Astrocyte (in vitro differentiated cells and primary cell): ENCODE results near the gene CALY. TPM values are rescaled to one million over a fixed set of nuclear protein-coding genes. Genes with fewer than 3 reads are reported as not detected.

Experiments
- DNase-seq: peaks from one replicate; pipeline ENCODE4 v3.0.0-alpha.2; 2010; ENCODE audit warnings: low read depth
- FAIRE-seq: peaks from 2 replicates; lab custom pipeline; 2011; peaks lifted over from hg19 to GRCh38; lab: Jason Lieb, UNC
- H2AFZ ChIP-seq: 2 replicates; pipeline ENCODE4 v1.6.0; 2012; ENCODE audit warnings: low read depth, low read length, inconsistent platforms
- H3K27ac ChIP-seq: 2 replicates; pipeline ENCODE4 v1.5.1; 2011; ENCODE audit warnings: low read depth, low read length, inconsistent platforms
- H3K27me3 ChIP-seq: 2 replicates; pipeline ENCODE4 v1.6.0; 2011; ENCODE audit warnings: low read length, inconsistent platforms; ENCODE audit not compliant: insufficient read depth
- H3K36me3 ChIP-seq: 2 replicates; pipeline ENCODE4 v1.5.1; 2011; ENCODE audit warnings: low read length, inconsistent platforms; ENCODE audit not compliant: insufficient read depth
- H3K4me1 ChIP-seq: 2 replicates; pipeline ENCODE4 v1.5.1; 2011; ENCODE audit warnings: low read length, inconsistent platforms; ENCODE audit not compliant: insufficient read depth
- H3K4me2 ChIP-seq: 2 replicates; pipeline ENCODE4 v1.6.0; 2012; ENCODE audit warnings: low read length, inconsistent platforms
- H3K4me3 ChIP-seq: 2 replicates; pipeline ENCODE4 v1.5.1; 2011; ENCODE audit warnings: low read depth, mild to moderate bottlenecking, low read length, inconsistent platforms; ENCODE audit not compliant: insufficient read depth
- H3K79me2 ChIP-seq: 2 replicates; pipeline ENCODE4 v1.6.0; 2012; ENCODE audit warnings: mild to moderate bottlenecking, low read length, inconsistent platforms; ENCODE audit not compliant: insufficient read depth
- H3K9ac ChIP-seq: 2 replicates; pipeline ENCODE4 v1.6.0; 2012; ENCODE audit warnings: mild to moderate bottlenecking, low read length, inconsistent platforms
- H3K9me3 ChIP-seq: 2 replicates; pipeline ENCODE4 v1.5.1; 2012; ENCODE audit warnings: low read depth, mild to moderate bottlenecking, low read length, inconsistent platforms; ENCODE audit not compliant: insufficient read depth
- H4K20me1 ChIP-seq: 2 replicates; pipeline ENCODE4 v1.6.0; 2012; ENCODE audit warnings: low read length, inconsistent platforms; ENCODE audit not compliant: insufficient read depth
- H3K27ac Mint-ChIP-seq: one replicate; pipeline ENCODE4 v1.8.0; 2021; ENCODE audit warnings: mild to moderate bottlenecking, mixed read lengths; ENCODE audit not compliant: unreplicated experiment
- H3K27me3 Mint-ChIP-seq: one replicate; pipeline ENCODE4 v1.8.0; 2021; ENCODE audit warnings: low read depth, mixed read lengths; ENCODE audit not compliant: unreplicated experiment
- H3K36me3 Mint-ChIP-seq: one replicate; pipeline ENCODE4 v1.8.0; 2021; ENCODE audit warnings: low read depth, mixed read lengths; ENCODE audit not compliant: unreplicated experiment
- H3K4me1 Mint-ChIP-seq: one replicate; pipeline ENCODE4 v1.8.0; 2021; ENCODE audit warnings: low read depth, mixed read lengths; ENCODE audit not compliant: unreplicated experiment
- H3K4me3 Mint-ChIP-seq: one replicate; pipeline ENCODE4 v1.8.0; 2021; ENCODE audit warnings: mild to moderate bottlenecking, moderate library complexity, mixed read lengths; ENCODE audit not compliant: unreplicated experiment
- H3K9me3 Mint-ChIP-seq: one replicate; pipeline ENCODE4 v1.8.0; 2021; ENCODE audit warnings: mild to moderate bottlenecking, mixed read lengths; ENCODE audit not compliant: unreplicated experiment
- EZH2 ChIP-seq: IDR thresholded peaks from 2 replicates; pipeline ENCODE4 v1.6.1; 2012; ENCODE audit warnings: mild to moderate bottlenecking, low read length, inconsistent platforms; ENCODE audit not compliant: insufficient read depth
- total RNA-seq: library from RNA; stranded (reverse); gene quantifications from 2 replicates; pipeline ENCODE4 v1.2.1, GENCODE V29; 2021
- TF ChIP-seq, protein P1 (sequence below): IDR thresholded peaks from 2 replicates; pipeline ENCODE4 v1.5.1; 2011; ENCODE audit warnings: low read depth, mild to moderate bottlenecking, inconsistent platforms, low read length, moderate library complexity; ENCODE audit not compliant: insufficient read depth

CALY gene
- total RNA-seq, 1 donor from 2014 or later = 1.1 TPM

DNA sequence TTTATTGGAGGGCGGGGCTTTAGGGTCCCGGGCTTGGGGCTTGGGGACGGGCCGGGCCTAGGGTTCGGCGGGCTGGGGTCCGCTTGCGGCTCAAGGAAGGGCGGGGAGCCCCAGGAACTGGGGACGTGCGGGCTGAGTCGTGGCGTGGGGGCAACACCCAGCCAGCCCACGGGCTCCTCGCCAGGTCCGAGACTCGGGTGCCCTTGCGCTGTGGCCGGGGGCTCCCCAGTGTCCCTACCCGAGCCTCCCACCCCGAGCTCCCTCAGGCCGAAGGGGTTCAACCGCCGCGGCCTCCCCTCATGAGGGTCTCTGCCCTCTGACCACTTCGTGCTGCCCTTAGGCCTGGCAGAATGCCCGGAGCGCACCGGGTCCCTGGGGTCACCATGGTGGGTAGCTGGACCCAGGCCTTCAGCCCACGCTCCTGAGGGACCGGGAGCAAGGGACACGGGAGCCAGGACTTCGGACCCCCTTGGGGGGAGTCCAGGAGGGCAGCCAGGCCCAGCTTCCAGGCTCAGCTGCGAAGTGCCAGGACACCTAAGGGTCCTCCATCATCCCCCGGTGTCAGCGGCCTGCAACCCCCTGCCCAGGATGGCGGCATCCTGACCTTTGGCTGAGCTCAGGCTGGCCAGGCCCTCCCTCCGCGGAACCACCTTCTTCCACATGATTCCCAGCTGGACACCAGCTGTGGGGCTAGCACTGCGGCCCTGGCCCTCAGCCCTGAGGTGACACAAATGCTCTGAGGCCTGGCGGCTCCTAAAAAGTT is 21.6 kb upstream of the CALY start:
- DNase-seq (no peak), FAIRE-seq (no peak)

DNA sequence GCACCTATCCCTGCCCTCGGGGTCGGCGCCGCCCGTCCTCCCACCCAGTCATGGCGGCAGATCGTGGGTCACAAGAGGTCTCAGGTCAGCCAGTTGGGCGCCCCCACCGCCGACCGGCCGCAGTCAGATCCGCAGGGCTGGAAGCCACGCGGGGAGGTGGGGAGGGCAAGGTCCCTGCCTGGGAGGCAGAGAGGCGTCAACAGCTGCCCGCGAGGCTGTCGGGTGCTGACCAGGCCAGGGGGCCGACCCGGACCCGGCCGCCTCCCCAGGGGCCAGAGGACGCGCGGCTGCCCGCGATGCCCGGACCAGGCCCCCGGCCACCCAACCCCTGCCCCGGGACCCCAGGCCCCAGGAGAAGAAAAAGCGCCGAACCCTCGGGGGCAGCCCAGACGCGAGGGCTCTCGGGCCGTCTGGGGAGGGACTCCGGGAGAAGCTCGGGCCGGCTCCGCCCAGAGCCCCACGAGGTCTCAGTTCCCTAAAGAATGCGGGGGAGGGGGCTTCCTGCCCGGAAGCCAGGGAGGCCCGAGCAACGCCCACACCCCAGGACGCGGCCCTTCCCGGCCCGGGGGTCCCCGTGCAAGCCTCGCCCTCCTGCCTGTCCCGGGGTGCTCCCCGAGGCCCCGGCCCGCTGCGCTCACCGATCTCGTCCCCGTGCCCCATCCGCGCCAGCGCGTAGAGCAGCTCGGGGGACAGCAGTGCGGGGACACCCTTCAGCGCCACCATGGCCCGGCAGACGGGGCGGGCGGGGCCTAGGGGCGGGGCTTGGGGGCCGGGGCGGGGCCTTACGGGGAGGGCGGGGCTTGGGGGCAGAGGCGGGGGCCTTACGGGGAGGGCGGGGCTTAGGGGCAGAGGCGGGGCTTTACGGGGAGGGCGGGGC is 20.8 kb upstream of the CALY start, which contains the start of gene FUOM:
Gene FUOM, minus strand, starts transcription at position 735 of the 877 bp plus-strand sequence. Its CDS starts 12 bp downstream, at position 723.
- Histone ChIP-seq H3K36me3 (no peaks in the 10 kb centered on the region), H3K27me3 (no peaks in the 10 kb centered on the region), H2AFZ (peak within 1 kb of the TSS; percentile 87), H3K79me2 (peaks cover 5% of the 10 kb centered on the region), H4K20me1 (peaks cover 11% of the 10 kb centered on the region), H3K27ac (no peak within 1 kb of the TSS), H3K9ac (peak within 1 kb of the TSS; percentile 73), H3K4me3 (peak within 1 kb of the TSS; percentile 57), H3K4me1 (peaks cover 9% of the 10 kb centered on the region), H3K4me2 (peak within 1 kb of the TSS; percentile 85), H3K9me3 (no peaks in the 10 kb centered on the region)
- Mint-ChIP-seq H3K27me3 (no peaks in the 10 kb centered on the region), H3K9me3 (no peaks in the 10 kb centered on the region), H3K36me3 (peaks cover 5% of the 10 kb centered on the region), H3K4me1 (no peaks in the 10 kb centered on the region), H3K4me3 (peak within 1 kb of the TSS; percentile 78), H3K27ac (no peak within 1 kb of the TSS)
- TF ChIP-seq, protein P1, sequence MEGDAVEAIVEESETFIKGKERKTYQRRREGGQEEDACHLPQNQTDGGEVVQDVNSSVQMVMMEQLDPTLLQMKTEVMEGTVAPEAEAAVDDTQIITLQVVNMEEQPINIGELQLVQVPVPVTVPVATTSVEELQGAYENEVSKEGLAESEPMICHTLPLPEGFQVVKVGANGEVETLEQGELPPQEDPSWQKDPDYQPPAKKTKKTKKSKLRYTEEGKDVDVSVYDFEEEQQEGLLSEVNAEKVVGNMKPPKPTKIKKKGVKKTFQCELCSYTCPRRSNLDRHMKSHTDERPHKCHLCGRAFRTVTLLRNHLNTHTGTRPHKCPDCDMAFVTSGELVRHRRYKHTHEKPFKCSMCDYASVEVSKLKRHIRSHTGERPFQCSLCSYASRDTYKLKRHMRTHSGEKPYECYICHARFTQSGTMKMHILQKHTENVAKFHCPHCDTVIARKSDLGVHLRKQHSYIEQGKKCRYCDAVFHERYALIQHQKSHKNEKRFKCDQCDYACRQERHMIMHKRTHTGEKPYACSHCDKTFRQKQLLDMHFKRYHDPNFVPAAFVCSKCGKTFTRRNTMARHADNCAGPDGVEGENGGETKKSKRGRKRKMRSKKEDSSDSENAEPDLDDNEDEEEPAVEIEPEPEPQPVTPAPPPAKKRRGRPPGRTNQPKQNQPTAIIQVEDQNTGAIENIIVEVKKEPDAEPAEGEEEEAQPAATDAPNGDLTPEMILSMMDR = no peak
- no peak for TF ChIP-seq EZH2
- FAIRE-seq (no peak), DNase-seq (peak; percentile 23)

More for the DNA sequence above, 21.6 kb upstream of the CALY start:
- H2AFZ ChIP-seq = no peak overlapping the region
- H3K9me3 ChIP-seq = no peaks in the 10 kb centered on the region
- no peak overlapping the region for H3K9ac ChIP-seq
- H3K4me2 ChIP-seq = no peak overlapping the region
- H3K36me3 Mint-ChIP-seq = peaks cover 7% of the 10 kb centered on the region
- peaks cover 11% of the 10 kb centered on the region for H4K20me1 ChIP-seq
- no peak overlapping the region for H3K27ac Mint-ChIP-seq
- no peaks in the 10 kb centered on the region for H3K27me3 ChIP-seq
- H3K79me2 ChIP-seq = peaks cover 5% of the 10 kb centered on the region
- H3K36me3 ChIP-seq = peaks cover 2% of the 10 kb centered on the region
- no peaks in the 10 kb centered on the region for H3K9me3 Mint-ChIP-seq
- TF ChIP-seq EZH2 = no peak
- TF ChIP-seq, protein P1 = no peak
- H3K4me1 ChIP-seq = peaks cover 9% of the 10 kb centered on the region
- H3K27me3 Mint-ChIP-seq = no peaks in the 10 kb centered on the region
- H3K4me3 ChIP-seq = no peak overlapping the region
- H3K4me1 Mint-ChIP-seq = no peaks in the 10 kb centered on the region
- no peak overlapping the region for H3K27ac ChIP-seq
- H3K4me3 Mint-ChIP-seq = peak overlapping the region; percentile 64
